ENCODE results near the gene VSTM4.

Gene VSTM4

DNA sequence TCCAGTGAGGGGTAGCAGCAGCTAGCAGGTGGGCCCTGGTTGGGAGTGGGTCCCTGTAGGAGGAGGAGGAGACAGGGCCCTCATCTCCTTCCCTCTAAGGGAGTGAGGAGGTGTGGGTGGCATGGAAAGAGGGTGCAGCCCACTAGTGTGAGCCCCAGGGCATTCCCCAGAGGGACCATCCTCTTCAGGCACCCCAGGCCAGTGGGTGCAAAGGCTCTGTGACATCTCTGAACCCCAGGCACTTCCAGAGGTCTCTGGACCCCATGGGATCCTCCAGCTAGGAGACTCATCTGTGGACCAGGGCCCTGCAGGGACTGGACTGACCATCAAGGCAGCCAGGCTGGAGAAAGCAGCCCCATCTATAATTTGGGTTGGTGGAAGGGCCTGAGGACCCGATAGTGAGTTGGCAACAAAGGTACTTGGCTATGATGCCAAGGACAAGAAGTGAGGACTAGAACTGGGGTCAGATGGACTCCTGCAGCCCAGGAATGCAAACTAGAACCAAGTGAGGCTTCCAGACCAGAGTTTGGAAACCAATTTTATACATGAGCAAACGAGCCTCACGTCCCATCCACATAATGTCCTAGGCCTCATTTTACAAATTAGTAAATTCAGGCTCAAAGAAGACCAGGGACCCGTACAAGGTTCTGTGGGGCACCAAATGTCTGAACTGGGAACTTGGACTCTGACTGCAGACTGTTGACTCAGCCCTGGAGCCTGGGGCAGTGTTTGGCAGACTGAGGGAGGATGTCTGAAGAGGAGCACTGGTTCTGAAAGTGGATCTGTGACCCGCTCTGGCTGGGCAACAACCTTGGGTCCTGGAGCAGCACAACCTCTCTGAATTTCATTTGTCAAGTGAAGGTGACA, 1.4 kb upstream of the VSTM4 start:
- no peak for DNase-seq

GRCh38 chr10:49115796-49116508, 630 bp upstream of the VSTM4 start:
- DNase-seq = no peak

GRCh38 chr10:49114718-49115014, 656 bp downstream of the VSTM4 start:
- DNase-seq = no peak

DNA sequence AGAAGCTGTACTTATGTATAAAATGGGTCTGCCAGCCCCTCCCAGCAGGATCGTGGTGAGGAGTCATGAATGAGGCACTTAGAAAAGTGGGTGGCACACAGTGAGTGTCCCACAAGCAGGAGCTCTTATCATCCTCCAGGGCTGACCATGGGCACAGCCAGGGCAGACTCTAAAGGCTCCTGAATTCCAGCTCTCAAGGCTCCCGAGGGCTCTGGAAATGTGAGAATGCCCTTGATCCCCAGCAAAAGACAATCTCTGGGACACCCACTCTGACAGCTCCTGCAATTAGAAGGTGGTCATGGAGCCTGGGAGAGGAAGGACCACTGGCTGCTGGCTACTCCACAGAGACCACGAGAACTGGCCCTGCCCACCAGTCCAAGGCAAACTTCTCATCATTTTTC, 1.6 kb downstream of the VSTM4 start:
- no peak for DNase-seq

DNA sequence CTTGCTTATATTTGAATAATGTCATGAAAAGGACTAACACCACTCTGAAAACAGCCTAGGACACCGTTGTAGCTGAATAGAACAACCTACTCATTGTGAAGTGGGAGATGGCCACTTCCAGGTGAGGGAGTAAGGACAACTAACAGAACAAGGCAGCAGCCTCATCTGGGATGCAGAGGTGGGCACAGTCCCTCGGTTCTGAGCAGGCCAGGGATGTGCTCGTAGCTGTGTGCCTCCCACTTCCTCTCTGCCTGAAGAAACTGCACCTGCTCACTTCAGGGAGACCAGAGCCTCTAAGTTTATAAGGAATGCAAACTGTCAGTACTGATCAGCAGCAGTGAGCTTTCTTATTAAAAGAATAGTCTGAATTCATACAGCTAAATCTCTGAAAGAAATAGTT, 2.5 kb downstream of the VSTM4 start:
- DNase-seq = no peak

- no peak for DNase-seq
Measured at GRCh38 chr10:49112098-49112497, 3.2 kb downstream of the VSTM4 start.

GRCh38 chr10:49111320-49111698, 4.0 kb downstream of the VSTM4 start:
- no peak for DNase-seq

DNA sequence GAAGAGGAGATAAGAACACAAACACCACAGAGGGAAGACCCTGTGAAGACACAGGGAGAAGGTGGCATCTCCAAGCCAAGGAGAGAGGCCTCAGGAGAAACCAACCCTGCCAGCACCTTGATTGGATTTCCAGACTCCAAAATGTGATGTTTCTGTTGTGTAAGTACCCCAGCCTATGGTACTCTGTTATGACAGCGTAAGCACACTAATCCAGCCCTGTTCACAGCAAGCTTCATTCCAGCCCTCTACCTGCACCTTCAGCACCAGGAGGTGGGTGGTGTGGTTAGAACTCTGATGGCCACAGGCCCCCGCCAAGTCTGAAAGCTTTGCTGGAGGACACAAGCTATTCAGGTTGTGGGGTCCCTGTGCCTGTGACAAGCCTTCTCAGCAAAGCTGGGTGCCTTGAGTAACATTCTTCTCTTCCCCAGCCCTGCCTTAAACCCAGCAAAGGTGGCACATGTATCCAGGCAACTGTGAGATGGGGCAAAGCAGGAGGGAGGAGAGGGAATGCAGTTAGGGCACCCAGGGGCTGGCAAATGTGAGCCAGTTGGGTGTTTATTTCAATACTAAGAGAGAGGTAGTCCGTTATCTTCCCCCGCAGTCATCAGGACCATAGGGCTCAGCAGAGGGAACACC, 4.5 kb downstream of the VSTM4 start:
- DNase-seq = no peak

DNA sequence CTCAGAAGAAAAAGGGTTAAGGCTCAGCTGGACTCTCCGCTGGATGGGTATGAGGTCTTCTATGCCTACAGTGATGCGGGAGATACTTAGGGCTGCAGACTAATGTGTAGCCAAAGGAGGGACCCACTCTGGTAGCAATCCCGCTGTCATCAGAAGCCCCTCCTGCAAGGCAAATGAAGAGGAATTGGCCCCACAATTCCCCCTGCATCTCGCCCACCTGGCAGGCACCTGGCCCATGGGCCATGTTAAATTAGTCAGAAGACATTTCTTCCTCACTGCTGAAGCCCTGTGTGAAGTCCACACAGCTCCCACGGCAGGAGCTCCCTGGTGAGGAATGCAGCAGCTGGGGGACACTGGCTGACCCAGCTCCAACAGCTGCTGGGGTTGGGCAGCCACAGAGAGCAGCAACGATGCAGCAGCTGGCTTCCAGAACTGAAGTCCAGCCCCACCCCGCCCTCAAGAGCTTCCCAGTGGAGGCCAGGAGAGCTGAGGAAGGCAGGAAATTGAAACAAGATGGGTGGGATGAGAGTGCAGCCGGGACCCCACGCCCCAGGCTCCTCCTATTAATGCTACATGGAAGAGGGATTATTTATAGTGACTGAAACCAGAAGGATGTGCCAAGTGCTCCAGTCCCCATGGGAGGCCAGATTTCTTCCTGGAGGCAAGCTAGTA, 5.5 kb downstream of the VSTM4 start:
- DNase-seq = peak; percentile 85

- DNase-seq = no peak
Measured at GRCh38 chr10:49108656-49109055, 6.7 kb downstream of the VSTM4 start.

- no peak for DNase-seq
Measured at GRCh38 chr10:49107887-49108267, 7.4 kb downstream of the VSTM4 start.

GRCh38 chr10:49107111-49107886, 8.0 kb downstream of the VSTM4 start:
- no peak for DNase-seq

DNA sequence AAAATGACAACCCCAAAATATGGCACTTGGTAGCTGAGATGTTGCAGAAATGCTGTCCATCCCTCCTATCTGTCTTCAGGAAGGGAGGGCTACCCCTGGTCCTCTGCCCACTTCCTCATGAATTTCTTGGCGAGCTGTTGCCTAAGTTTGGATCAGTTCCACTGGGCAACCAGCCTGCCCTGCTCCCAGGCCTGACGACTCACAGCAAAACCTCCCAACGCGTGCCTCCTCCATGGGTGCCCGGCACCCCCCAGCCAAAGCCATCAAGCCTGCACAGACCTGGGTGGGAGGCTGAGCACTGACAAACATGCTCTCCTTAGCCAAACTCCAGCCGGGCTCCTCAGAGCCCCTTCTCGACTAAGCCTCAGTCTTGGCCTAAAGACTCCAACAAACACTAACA, 8.9 kb downstream of the VSTM4 start:
- DNase-seq = no peak

- DNase-seq = no peak
Measured at GRCh38 chr10:49105076-49105475, 10.2 kb downstream of the VSTM4 start.

GRCh38 chr10:49104323-49104722, 11.0 kb downstream of the VSTM4 start:
- no peak for DNase-seq

DNA sequence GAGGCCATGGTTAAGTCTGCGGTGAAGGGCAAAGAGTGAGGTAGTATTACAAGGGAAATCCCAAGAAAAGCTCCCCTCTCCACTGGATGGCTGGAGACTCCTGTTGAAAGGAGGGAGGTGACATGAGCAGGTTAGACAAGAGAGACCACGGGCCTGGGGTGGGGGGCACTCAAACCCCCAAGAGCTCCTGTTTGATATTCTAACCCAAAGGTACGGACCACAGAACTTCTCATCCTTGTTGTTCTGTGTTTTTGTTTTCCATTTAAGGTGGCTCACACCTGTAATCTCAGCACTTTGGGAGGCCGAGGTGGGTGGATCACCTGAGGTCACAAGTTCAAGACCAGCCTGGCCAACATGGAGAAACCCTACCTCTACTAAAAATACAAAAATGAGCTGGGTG, 11.6 kb downstream of the VSTM4 start:
- no peak for DNase-seq

DNA sequence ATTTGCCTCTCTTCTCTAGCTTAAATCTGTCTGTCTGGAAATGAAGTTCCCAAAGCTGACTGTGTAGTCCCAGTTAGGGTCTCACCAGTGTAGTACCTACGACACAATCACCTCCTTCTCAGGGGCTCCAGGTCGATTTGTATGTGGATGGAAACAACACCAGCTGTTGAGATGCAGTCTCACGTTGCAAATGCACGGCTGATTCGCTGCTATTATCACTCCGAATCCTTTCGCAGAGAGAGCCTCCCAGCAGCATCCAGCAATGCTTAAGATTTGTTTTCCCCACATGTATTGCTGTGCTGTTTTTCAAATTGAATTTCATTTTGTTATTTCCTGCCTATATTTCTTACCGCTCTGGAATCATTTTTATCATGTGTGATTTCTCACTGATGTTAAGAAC, 16.3 kb downstream of the VSTM4 start:
- no peak for DNase-seq

DNA sequence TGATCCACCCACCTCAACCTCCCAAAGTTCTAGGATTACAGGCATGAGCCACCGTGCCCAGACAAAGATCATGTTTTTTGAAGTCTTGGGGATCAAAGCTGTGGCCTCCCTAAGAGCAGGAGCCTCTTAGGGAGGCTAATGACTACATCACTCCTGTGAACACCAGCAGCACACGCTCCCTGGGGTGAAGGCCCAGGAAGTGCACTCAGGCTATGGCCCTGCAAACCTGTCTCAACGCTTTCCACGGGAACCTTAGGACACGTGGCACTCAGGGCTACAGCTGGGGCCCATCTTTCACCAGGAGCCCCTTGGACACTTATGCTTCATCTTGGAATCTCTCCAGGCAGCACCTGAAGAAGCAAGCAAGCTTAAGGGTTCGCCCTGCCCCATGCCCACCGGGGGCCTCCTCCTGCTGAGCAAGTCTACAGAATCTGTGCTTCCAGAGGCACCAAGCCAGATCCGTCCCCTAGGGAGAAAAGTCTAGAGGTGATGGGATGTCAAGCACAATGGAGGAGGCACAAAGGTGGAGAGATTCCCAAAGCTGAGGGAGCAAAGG, 18.4 kb downstream of the VSTM4 start:
- DNase-seq = no peak

GRCh38 chr10:49094646-49095045, 20.7 kb downstream of the VSTM4 start:
- DNase-seq = no peak

DNA sequence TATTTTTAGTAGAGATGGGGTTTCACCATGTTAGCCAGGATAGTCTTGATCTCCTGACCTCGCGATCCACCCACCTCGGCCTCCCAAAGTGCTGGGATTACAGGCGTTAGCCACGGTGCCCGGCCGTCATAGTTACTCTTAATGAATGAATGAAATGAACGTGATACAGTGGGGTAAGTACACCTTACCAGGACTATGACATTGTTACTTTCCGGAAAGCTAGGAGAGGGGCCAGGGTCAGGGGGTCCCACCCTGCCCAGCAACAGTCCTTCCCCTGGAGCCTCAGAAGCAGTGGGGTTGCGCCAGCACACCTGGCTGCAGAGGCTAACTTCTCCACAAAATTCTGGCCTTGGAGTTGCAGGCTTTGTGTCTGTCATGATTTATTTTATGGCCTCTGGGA, 21.4 kb downstream of the VSTM4 start:
- DNase-seq = no peak

GRCh38 chr10:49092477-49092876, 22.8 kb downstream of the VSTM4 start:
- no peak for DNase-seq

GRCh38 chr10:49091450-49092210, 23.7 kb downstream of the VSTM4 start:
- DNase-seq = no peak
